Hepatocyte (in vitro differentiated cells): ENCODE data around the gene CYP27C1.

ENCODE experiments used
- CTCF ChIP-seq: fragments of 200-600 bp; sonication (generic); IDR thresholded peaks from 2 replicates; pipeline ENCODE4 v1.5.1; 2016; ENCODE audit warnings: antibody characterized with exemption, mild to moderate bottlenecking; ENCODE audit not compliant: poor library complexity
- EZH2 ChIP-seq: fragments of 200-600 bp; sonication (generic); IDR thresholded peaks from 2 replicates; pipeline ENCODE4 v1.6.1; 2016; ENCODE audit warnings: antibody characterized with exemption, mild to moderate bottlenecking, borderline replicate concordance
- EZH2phosphoT487 ChIP-seq: fragments of 200-600 bp; sonication (generic); IDR thresholded peaks from one replicate; pipeline ENCODE4 v1.6.1; 2018; ENCODE audit warnings: antibody characterized with exemption, mild to moderate bottlenecking, low read depth, moderate library complexity; ENCODE audit not compliant: unreplicated experiment, severe bottlenecking

GRCh38 chr2:127193164-127193966 is 26.7 kb downstream of the CYP27C1 start:
- TF ChIP-seq CTCF (no peak), EZH2phosphoT487 (no peak), EZH2 (no peak)
